Uterus (tissue), 4 donors: Measurements from ENCODE around the gene KRT1. TPM values are rescaled to one million over a fixed set of nuclear protein-coding genes. Genes with fewer than 3 reads are reported as not detected.

ENCODE experiments used
- DNase-seq, 2 donors: peaks; one replicate each; pipeline ENCODE4 v3.0.0-alpha.2; 2019 to 2020
- H3K27ac ChIP-seq, 2 donors: fragments of 200-600 bp; sonication (generic); 1 replicate in 1 of 2; 2 replicates in 1 of 2; pipeline ENCODE4 v1.5.1; 2016 to 2018
- H3K27me3 ChIP-seq, 2 donors: fragments of 200-600 bp; sonication (generic); one replicate each; pipeline ENCODE4 v1.5.1; 2018 to 2019; ENCODE audit warnings: control low read depth in 1 of 2
- H3K36me3 ChIP-seq, 2 donors: fragments of 200-600 bp; sonication (generic); one replicate each; pipeline ENCODE4 v1.5.1; 2019; ENCODE audit warnings: control low read depth in 1 of 2
- H3K4me1 ChIP-seq, 2 donors: fragments of 200-600 bp; sonication (generic); one replicate each; pipeline ENCODE4 v1.5.1; 2018 to 2019; ENCODE audit warnings: control low read depth in 1 of 2
- H3K4me3 ChIP-seq, 2 donors: fragments of 200-600 bp; sonication (generic); 1 replicate in 1 of 2; 2 replicates in 1 of 2; pipeline ENCODE4 v1.5.1; 2018 to 2019; ENCODE audit warnings: mild to moderate bottlenecking in 1 of 2
- H3K9me3 ChIP-seq, 2 donors: fragments of 200-600 bp; sonication (generic); one replicate each; pipeline ENCODE4 v1.5.1; 2019; ENCODE audit warnings: control low read depth in 1 of 2
- POLR2A ChIP-seq, 2 donors: fragments of 450-650 bp; IDR thresholded peaks; one replicate each; pipeline ENCODE4 v1.6.1; 2016; ENCODE audit warnings: antibody characterized with exemption in 2 of 2, mild to moderate bottlenecking in 1 of 2, moderate library complexity in 1 of 2
- intact Hi-C: fragments of 100-400 bp; cut with DNase I; formaldehyde crosslinking; loops from one replicate; pipeline ENCODE4 v1.15.1; 2023; ENCODE audit warnings: low total_unique reads
- total RNA-seq, 4 donors: library from RNA; depleted of rRNA in 3 of 4; stranded (reverse); fragments of >200 nt in 3 of 4; gene quantifications; one replicate each; pipeline versions ENCODE4 v1.1.0 to v1.2.4, GENCODE V29; 2014 to 2023
- donor health status: DM: yes; HTN: yes; CAD: no.

The KRT1 gene
- total RNA-seq, 4 donors from 2014 or later = 0.88 to 1.5 TPM; not detected in 2

- H3K36me3 ChIP-seq = no peaks in the 10 kb centered on the region
- H3K9me3 ChIP-seq = no peaks in the 10 kb centered on the region
- no peaks in the 10 kb centered on the region for H3K4me1 ChIP-seq
- DNase-seq = no peak
- H3K27ac ChIP-seq = no peak overlapping the region
- H3K27me3 ChIP-seq = no peaks in the 10 kb centered on the region
- no peak overlapping the region for H3K4me3 ChIP-seq
- TF ChIP-seq POLR2A (IDR thresholded peaks at IDR 0.05) = no peak
- intact Hi-C loops = no loop called here
These were observed 52.7 kb downstream of the KRT1 start for GRCh38 chr12:52627395-52628110.

Other genes starting within 250 kb of the KRT1 start
- not detected for gene KRT75, start 246.0 kb downstream of the KRT1 start, total RNA-seq
- gene KRT6B, start 228.3 kb downstream of the KRT1 start, total RNA-seq = not detected
- gene KRT6C, start 206.6 kb downstream of the KRT1 start, total RNA-seq = under 1 TPM in 2 of 4 donors, not detected in 2; 0.14 to 0.34 TPM
- 10 to 100 TPM in 1 of 4 donors, 1 to 10 TPM in 1, under 1 TPM in 1, not detected in 1; 0.90 to 48.5 (median 1.7) TPM for gene KRT6A, start 187.2 kb downstream of the KRT1 start, total RNA-seq
- 10 to 100 TPM in 1 of 4 donors, 1 to 10 TPM in 1, not detected in 2; 2.0 to 33.7 TPM for gene KRT5, start 160.0 kb downstream of the KRT1 start, total RNA-seq
- gene KRT71, start 127.3 kb downstream of the KRT1 start, total RNA-seq = not detected
- gene KRT74, start 106.6 kb downstream of the KRT1 start, total RNA-seq = not detected
- gene KRT72, start 78.9 kb downstream of the KRT1 start, total RNA-seq = under 1 TPM in 1 of 4 donors, not detected in 3; 0.51 TPM
- gene KRT73, start 61.8 kb downstream of the KRT1 start, total RNA-seq = not detected
- not detected for gene KRT2, start 28.2 kb downstream of the KRT1 start, total RNA-seq
- not detected for gene KRT77, start 23.1 kb upstream of the KRT1 start, total RNA-seq
- gene KRT76, start 96.9 kb upstream of the KRT1 start, total RNA-seq = not detected
- gene KRT3, start 115.7 kb upstream of the KRT1 start, total RNA-seq = not detected
- gene KRT4, start 133.7 kb upstream of the KRT1 start, total RNA-seq = not detected
- not detected for gene KRT79, start 153.9 kb upstream of the KRT1 start, total RNA-seq
- not detected for gene KRT78, start 168.6 kb upstream of the KRT1 start, total RNA-seq
- 10 to 100 TPM in 3 of 4 donors, 1 to 10 TPM in 1; 9.1 to 46.2 (median 36.5) TPM for gene KRT8, start 224.7 kb upstream of the KRT1 start, total RNA-seq